ENCODE measurements around the gene CDKN2B.
"Not testable (repeated sequence)": the region's sequence is repeated elsewhere in the genome, so short reads cannot be mapped to it uniquely, and the experiment has no call there.

CDKN2B gene

GRCh38 chr9:22008717-22009505 lies at the start of gene CDKN2B:
TSS of gene CDKN2B (minus strand) at chr9:22009305. CDS start at chr9:22008953, 352 bp downstream.
- peak; percentile 64 for DNase-seq

- DNase-seq: not testable (repeated sequence)
These were observed 48.9 kb upstream of the CDKN2B start for GRCh38 chr9:22057972-22058371.

- no peak for DNase-seq
These were observed 47.3 kb upstream of the CDKN2B start for GRCh38 chr9:22056402-22056801.

- no peak for DNase-seq
These were observed 46.0 kb upstream of the CDKN2B start for GRCh38 chr9:22055090-22055489.

- no peak for DNase-seq
These were observed 45.4 kb upstream of the CDKN2B start for GRCh38 chr9:22054529-22054928.

GRCh38 chr9:22054076-22054475 lies 45.0 kb upstream of the CDKN2B start:
- no peak for DNase-seq

- no peak for DNase-seq
These were observed 44.1 kb upstream of the CDKN2B start for GRCh38 chr9:22053178-22053577.

GRCh38 chr9:22052376-22052945 lies 43.4 kb upstream of the CDKN2B start:
- peak; percentile 71 for DNase-seq

- no peak for DNase-seq
These were observed 41.8 kb upstream of the CDKN2B start for GRCh38 chr9:22050924-22051323.

GRCh38 chr9:22049411-22049810 lies 40.3 kb upstream of the CDKN2B start:
- DNase-seq: no peak

- DNase-seq: no peak
These were observed 38.5 kb upstream of the CDKN2B start for GRCh38 chr9:22047596-22047995.

- DNase-seq: no peak
These were observed 37.3 kb upstream of the CDKN2B start for GRCh38 chr9:22046243-22046885.

- DNase-seq: no peak
These were observed 36.3 kb upstream of the CDKN2B start for GRCh38 chr9:22045423-22045822.

- no peak for DNase-seq
These were observed 35.5 kb upstream of the CDKN2B start for GRCh38 chr9:22044583-22044982.

- no peak for DNase-seq
These were observed 34.8 kb upstream of the CDKN2B start for GRCh38 chr9:22043928-22044327.

GRCh38 chr9:22041775-22042174 lies 32.7 kb upstream of the CDKN2B start:
- DNase-seq: no peak

- DNase-seq: no peak
These were observed 32.2 kb upstream of the CDKN2B start for GRCh38 chr9:22041344-22041743.

- DNase-seq: no peak
These were observed 31.7 kb upstream of the CDKN2B start for GRCh38 chr9:22040760-22041159.

GRCh38 chr9:22039258-22039657 lies 30.2 kb upstream of the CDKN2B start:
- no peak for DNase-seq

- DNase-seq: peak; percentile 46
These were observed 29.0 kb upstream of the CDKN2B start for GRCh38 chr9:22037954-22038690.

GRCh38 chr9:22036866-22037626 lies 27.9 kb upstream of the CDKN2B start:
- DNase-seq: no peak

GRCh38 chr9:22035591-22036011 lies 26.5 kb upstream of the CDKN2B start:
- DNase-seq: no peak
